ENCODE data around the gene OASL. TPM values are rescaled to one million over a fixed set of nuclear protein-coding genes. Genes with fewer than 3 reads are reported as not detected.
A peak's percentile ranks its signal among the peaks of the same experiment; 100 is the strongest.

The OASL gene
- total RNA-seq, 2 experiments from 2014 or later: 11.1 to 11.4 TPM

GRCh38 chr12:121030576-121031212 is 8.4 kb downstream of the OASL start:
- H3K4me1 Mint-ChIP-seq (ENCODE audit: low read depth): peaks cover 28% of the 10 kb centered on the region
- TF ChIP-seq CTCF (IDR thresholded peaks at IDR 0.05): no peak
- peak overlapping the region; percentile 31 for H3K27ac Mint-ChIP-seq
- no peaks in the 10 kb centered on the region for H3K9me3 Mint-ChIP-seq
- ATAC-seq (no peak), DNase-seq (no peak)
- ChIA-PET POLR2A (interaction anchor here (1.1 kb wide), 1 partner anchor 15 kb away, joined by 5 read pairs; the partner anchor contains the start of gene C12orf43), CTCF (interaction anchor here (1.0 to 1.4 kb wide), 2 partner anchors 14 to 24 kb away, joined by 3 to 4 read pairs; partner anchors contain the start of gene C12orf43)
- intact Hi-C loops (cut with micrococcal nuclease): no loop called here
- H3K27me3 Mint-ChIP-seq: no peaks in the 10 kb centered on the region
- H3K36me3 Mint-ChIP-seq (ENCODE audit: low read depth): peaks cover 3% of the 10 kb centered on the region
- no peak overlapping the region for H3K4me3 Mint-ChIP-seq

- intact Hi-C loops (cut with micrococcal nuclease): no loop called here
- Mint-ChIP-seq H3K9me3 (no peaks in the 10 kb centered on the region), H3K4me3 (no peak overlapping the region), H3K36me3 (ENCODE audit: low read depth) (no peaks in the 10 kb centered on the region), H3K27ac (no peak overlapping the region), H3K27me3 (no peaks in the 10 kb centered on the region), H3K4me1 (ENCODE audit: low read depth) (no peaks in the 10 kb centered on the region)
- ChIA-PET POLR2A (no interaction called here), CTCF (interaction anchor here (0.9 kb wide), 1 partner anchor 35 kb away, joined by 4 read pairs; no protein-coding TSS in a partner anchor)
- no peak for TF ChIP-seq CTCF (IDR thresholded peaks at IDR 0.05)
- DNase-seq (no peak), ATAC-seq (no peak)
These were observed 12.6 kb downstream of the OASL start for GRCh38 chr12:121026274-121027045.

- no peak for TF ChIP-seq CTCF (IDR thresholded peaks at IDR 0.05)
- Mint-ChIP-seq H3K4me1 (ENCODE audit: low read depth) (no peaks in the 10 kb centered on the region), H3K4me3 (no peak overlapping the region), H3K36me3 (ENCODE audit: low read depth) (no peaks in the 10 kb centered on the region), H3K27me3 (no peaks in the 10 kb centered on the region), H3K27ac (no peak overlapping the region), H3K9me3 (no peaks in the 10 kb centered on the region)
- intact Hi-C loops (cut with micrococcal nuclease): no loop called here
- ChIA-PET CTCF (interaction anchor here (0.7 kb wide), 1 partner anchor 34 kb away, joined by 3 read pairs; no protein-coding TSS in a partner anchor), POLR2A (no interaction called here)
- ATAC-seq (no peak), DNase-seq (no peak)
These were observed 13.4 kb downstream of the OASL start for GRCh38 chr12:121025442-121026226.

GRCh38 chr12:121023799-121024198 is 15.2 kb downstream of the OASL start:
- Mint-ChIP-seq H3K27ac (no peak overlapping the region), H3K4me3 (no peak overlapping the region), H3K36me3 (ENCODE audit: low read depth) (no peaks in the 10 kb centered on the region), H3K9me3 (no peaks in the 10 kb centered on the region), H3K27me3 (no peaks in the 10 kb centered on the region), H3K4me1 (ENCODE audit: low read depth) (no peaks in the 10 kb centered on the region)
- no peak for DNase-seq
- intact Hi-C loops (cut with micrococcal nuclease): no loop called here
- POLR2A ChIA-PET: no interaction called here
- CTCF ChIA-PET: no interaction called here
- ATAC-seq: no peak
- TF ChIP-seq CTCF (IDR thresholded peaks at IDR 0.05): no peak
